ENCODE data around the gene GRIA4. TPM values are rescaled to one million over a fixed set of nuclear protein-coding genes. Genes with fewer than 3 reads are reported as not detected.

The GRIA4 gene
- total RNA-seq, 4 donors from 2014 or later: not detected

DNA sequence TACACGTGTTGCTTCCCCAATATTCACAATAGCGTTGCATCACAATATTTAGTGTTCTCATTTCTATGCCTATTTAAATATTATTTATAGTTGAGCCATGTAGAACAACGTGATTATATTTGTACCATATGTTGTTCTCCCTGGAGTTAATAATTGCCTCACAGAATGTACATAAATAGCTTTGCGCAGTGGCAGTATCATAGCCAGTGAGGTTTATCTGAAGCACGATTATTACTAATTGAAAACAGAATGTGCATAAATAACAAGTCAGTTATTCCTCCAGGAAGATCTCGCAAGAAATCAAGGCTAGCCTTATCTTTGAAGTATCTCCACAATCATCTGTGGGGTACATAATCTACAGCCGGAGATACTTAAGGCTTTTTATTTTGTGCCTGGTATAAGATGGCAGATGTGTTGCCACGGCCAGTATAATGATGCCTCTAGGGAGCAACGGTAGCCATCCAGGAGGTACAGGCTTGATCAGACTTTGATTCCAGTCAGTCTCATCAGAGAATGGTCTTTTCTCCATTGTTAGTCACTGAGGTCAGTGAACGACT, 214.7 kb downstream of the GRIA4 start:
- no peak overlapping the region for H3K4me3 ChIP-seq
- 77 to 88% methylated on average over 10 of the region's 10 CpGs for WGBS, 2 donors
- DNase-seq (ENCODE audit: low spot score in 2 of 2): no peak
- TF ChIP-seq CTCF (IDR thresholded peaks at IDR 0.05) (no peak), POLR2A (IDR thresholded peaks at IDR 0.05) (no peak), EP300 (IDR thresholded peaks at IDR 0.05) (no peak)
- H3K9me3 ChIP-seq: no peaks in the 10 kb centered on the region
- H3K27me3 ChIP-seq: no peaks in the 10 kb centered on the region
- no peak overlapping the region for H3K27ac ChIP-seq
- H3K36me3 ChIP-seq: no peaks in the 10 kb centered on the region
- no peaks in the 10 kb centered on the region for H3K4me1 ChIP-seq

GRCh38 chr11:105825141-105825540, 215.3 kb downstream of the GRIA4 start:
- Histone ChIP-seq H3K4me1 (no peaks in the 10 kb centered on the region), H3K36me3 (no peaks in the 10 kb centered on the region), H3K27me3 (no peaks in the 10 kb centered on the region), H3K9me3 (no peaks in the 10 kb centered on the region), H3K27ac (no peak overlapping the region), H3K4me3 (no peak overlapping the region)
- no peak for TF ChIP-seq CTCF (IDR thresholded peaks at IDR 0.05)
- TF ChIP-seq POLR2A (IDR thresholded peaks at IDR 0.05): no peak
- TF ChIP-seq EP300 (IDR thresholded peaks at IDR 0.05): no peak
- DNase-seq (ENCODE audit: low spot score in 2 of 2): no peak
- 53 to 58% methylated on average over 1 of the region's 1 CpG for WGBS, 2 donors

- no peak for DNase-seq (ENCODE audit: low spot score in 2 of 2)
- TF ChIP-seq POLR2A (IDR thresholded peaks at IDR 0.05): no peak
- no peak for TF ChIP-seq CTCF (IDR thresholded peaks at IDR 0.05)
- TF ChIP-seq EP300 (IDR thresholded peaks at IDR 0.05): no peak
- no peaks in the 10 kb centered on the region for H3K4me1 ChIP-seq
- no peak overlapping the region for H3K4me3 ChIP-seq
- no peaks in the 10 kb centered on the region for H3K9me3 ChIP-seq
- H3K36me3 ChIP-seq: no peaks in the 10 kb centered on the region
- H3K27me3 ChIP-seq: no peaks in the 10 kb centered on the region
- H3K27ac ChIP-seq: no peak overlapping the region
- 32 to 36% methylated on average over 1 of the region's 1 CpG for WGBS, 2 donors
Measured at GRCh38 chr11:105827906-105828305, 218.0 kb downstream of the GRIA4 start.

DNA sequence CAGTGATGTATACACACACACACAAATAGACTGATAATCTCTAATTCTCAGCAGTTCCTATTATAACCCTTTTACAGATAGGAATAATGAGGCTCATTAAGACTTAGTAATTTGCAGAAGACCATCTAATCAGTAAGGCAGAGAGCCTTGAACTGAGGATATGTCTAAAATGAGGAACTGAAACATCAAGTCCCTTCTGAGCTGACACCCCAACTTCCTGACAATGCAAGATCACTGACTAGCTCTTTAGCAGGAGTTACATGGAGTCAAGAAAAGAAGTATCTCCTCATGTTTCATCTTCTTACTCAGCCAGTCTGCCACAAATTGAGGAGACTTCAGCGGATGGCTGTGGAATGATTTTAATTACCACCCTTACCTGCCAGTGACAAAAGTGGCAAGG, 219.2 kb downstream of the GRIA4 start:
- H3K4me1 ChIP-seq: no peaks in the 10 kb centered on the region
- DNase-seq (ENCODE audit: low spot score in 2 of 2): no peak
- no peak overlapping the region for H3K27ac ChIP-seq
- TF ChIP-seq POLR2A (IDR thresholded peaks at IDR 0.05): no peak
- TF ChIP-seq CTCF (IDR thresholded peaks at IDR 0.05): no peak
- TF ChIP-seq EP300 (IDR thresholded peaks at IDR 0.05): no peak
- no peaks in the 10 kb centered on the region for H3K27me3 ChIP-seq
- no peaks in the 10 kb centered on the region for H3K36me3 ChIP-seq
- WGBS, 2 donors: 73 to 88% methylated on average over 1 of the region's 1 CpG
- H3K4me3 ChIP-seq: no peak overlapping the region
- no peaks in the 10 kb centered on the region for H3K9me3 ChIP-seq

- 63 to 65% methylated on average over 1 of the region's 1 CpG for WGBS, 2 donors
- TF ChIP-seq EP300 (IDR thresholded peaks at IDR 0.05) (no peak), POLR2A (IDR thresholded peaks at IDR 0.05) (no peak), CTCF (IDR thresholded peaks at IDR 0.05) (no peak)
Measured at GRCh38 chr11:105834461-105834860, 224.6 kb downstream of the GRIA4 start.

More at GRCh38 chr11:105834461-105834860, 224.6 kb downstream of the GRIA4 start:
- Histone ChIP-seq H3K27ac (no peak overlapping the region), H3K9me3 (no peaks in the 10 kb centered on the region), H3K4me1 (no peaks in the 10 kb centered on the region), H3K4me3 (no peak overlapping the region), H3K36me3 (no peaks in the 10 kb centered on the region), H3K27me3 (no peaks in the 10 kb centered on the region)
- DNase-seq (ENCODE audit: low spot score in 2 of 2): no peak
